GM13977 (cell line): Measurements from ENCODE around the gene PCED1B.

Source experiments
- DNase-seq: peaks from one replicate; pipeline ENCODE4 v3.0.0; 2012; ENCODE audit warnings: low spot score
- in situ Hi-C: fragments of 300-500 bp; cut with MboI; formaldehyde crosslinking; loops from one replicate; pipeline ENCODE4 v1.12.0; 2022; ENCODE audit warnings: low sequenced_read_pairs, low pct_unique_long_range_greater_than_20kb, mixed read lengths, inconsistent platforms; ENCODE audit not compliant: unreplicated experiment
- TF ChIP-seq, protein P1 (sequence below): IDR thresholded peaks from 2 replicates; pipeline ENCODE4 v1.5.1; 2012; ENCODE audit warnings: mild to moderate bottlenecking, control low read depth; ENCODE audit not compliant: insufficient read depth; ENCODE audit errors: extremely low read depth, missing control alignments

Gene PCED1B

DNA sequence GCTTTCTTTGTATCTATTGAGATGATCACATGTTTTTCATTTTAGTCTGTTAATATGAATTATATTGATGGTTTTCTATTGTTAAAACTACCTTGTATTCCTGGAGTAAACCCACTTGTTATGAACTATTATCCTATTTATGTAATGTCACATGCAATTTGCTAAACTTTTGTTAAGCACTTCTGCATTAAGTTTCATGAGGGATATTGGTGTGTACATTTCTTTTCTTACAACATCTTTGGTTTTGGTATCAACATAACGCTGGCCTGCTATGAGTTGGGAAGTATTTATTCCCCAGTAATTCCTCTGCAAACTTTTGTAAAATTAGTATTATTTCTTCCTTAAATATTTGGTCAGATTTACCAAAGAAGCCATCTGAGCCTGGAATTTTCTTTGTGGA is 46.8 kb downstream of the PCED1B start:
- in situ Hi-C loops: no loop called here
- TF ChIP-seq, protein P1, sequence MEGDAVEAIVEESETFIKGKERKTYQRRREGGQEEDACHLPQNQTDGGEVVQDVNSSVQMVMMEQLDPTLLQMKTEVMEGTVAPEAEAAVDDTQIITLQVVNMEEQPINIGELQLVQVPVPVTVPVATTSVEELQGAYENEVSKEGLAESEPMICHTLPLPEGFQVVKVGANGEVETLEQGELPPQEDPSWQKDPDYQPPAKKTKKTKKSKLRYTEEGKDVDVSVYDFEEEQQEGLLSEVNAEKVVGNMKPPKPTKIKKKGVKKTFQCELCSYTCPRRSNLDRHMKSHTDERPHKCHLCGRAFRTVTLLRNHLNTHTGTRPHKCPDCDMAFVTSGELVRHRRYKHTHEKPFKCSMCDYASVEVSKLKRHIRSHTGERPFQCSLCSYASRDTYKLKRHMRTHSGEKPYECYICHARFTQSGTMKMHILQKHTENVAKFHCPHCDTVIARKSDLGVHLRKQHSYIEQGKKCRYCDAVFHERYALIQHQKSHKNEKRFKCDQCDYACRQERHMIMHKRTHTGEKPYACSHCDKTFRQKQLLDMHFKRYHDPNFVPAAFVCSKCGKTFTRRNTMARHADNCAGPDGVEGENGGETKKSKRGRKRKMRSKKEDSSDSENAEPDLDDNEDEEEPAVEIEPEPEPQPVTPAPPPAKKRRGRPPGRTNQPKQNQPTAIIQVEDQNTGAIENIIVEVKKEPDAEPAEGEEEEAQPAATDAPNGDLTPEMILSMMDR: no peak
- no peak for DNase-seq

GRCh38 chr12:47131011-47131410 is 51.6 kb downstream of the PCED1B start:
- TF ChIP-seq, protein P1: no peak
- in situ Hi-C loops: no loop called here
- no peak for DNase-seq

- TF ChIP-seq, protein P1: no peak
- in situ Hi-C loops: no loop called here
- DNase-seq: no peak
These were observed 54.6 kb downstream of the PCED1B start for GRCh38 chr12:47134005-47134404.

DNA sequence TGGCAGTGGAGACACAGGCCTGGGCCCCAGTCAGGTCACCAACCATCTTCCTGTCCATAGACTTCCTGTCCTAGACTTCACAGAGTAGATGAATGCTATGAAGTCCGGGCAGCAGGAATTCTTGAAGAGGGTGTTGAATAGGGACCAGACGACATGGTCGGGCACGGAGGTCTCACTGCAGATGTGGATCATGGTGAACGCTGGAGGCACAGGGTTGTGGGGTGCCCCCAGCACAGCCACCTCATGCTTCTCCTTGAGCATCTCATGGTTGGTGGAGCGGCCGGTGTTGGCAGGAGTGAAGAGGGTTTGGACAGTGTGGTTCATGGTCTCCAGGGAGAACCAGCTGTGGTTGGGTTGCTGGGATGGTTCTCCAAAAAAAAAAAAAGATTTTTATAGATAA is 56.2 kb downstream of the PCED1B start:
- in situ Hi-C loops: no loop called here
- TF ChIP-seq, protein P1: no peak
- no peak for DNase-seq

- in situ Hi-C loops: no loop called here
- DNase-seq: no peak
- TF ChIP-seq, protein P1: no peak
These were observed 59.7 kb downstream of the PCED1B start for GRCh38 chr12:47139000-47139681.

DNA sequence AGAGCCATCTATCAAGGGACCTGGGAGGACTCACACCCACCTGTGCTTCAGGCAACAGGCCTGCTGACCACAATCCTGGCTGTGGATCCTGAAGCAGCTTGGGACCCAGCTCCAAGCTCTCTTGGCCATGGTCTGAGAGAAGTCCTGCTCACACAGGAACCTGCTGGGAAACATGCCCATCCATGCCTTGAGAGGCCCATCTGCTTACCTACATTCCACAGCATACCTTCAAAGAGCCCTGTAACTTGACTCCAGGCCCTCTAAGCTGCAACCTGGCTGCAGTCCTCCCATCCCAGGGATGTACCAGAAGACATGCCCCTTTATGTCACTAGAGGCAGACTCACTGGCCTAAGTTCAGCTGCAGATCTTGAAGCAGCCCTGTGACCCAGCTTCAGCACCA is 62.0 kb downstream of the PCED1B start:
- TF ChIP-seq, protein P1: no peak
- in situ Hi-C loops: no loop called here
- DNase-seq: no peak
